ENCODE measurements around the gene TVP23A.

DNA sequence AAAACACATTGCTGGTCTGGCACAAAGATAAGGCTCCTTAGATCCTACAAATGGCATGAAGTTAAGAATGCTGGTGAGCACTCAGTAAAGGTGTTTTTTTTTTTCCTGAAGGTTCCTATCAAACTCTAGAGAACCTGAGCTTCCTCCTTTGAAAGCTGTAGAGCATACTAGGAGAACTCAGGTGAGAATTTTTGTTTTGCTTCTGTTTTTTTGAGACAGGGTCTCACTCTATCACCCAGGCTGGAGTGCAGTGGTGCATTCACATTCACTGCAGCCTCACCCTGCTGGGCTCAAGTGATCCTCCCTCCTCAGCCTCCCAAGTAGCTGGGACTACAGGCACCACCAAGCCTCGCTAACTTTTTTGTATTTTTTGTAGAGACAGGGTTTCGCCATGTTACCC lies 37.4 kb upstream of the TVP23A start:
- no peak for TF ChIP-seq E2F4 (IDR thresholded peaks at IDR 0.05; ENCODE audit: low read depth, low read length)
- no peak for TF ChIP-seq YY1 (IDR thresholded peaks at IDR 0.05; ENCODE audit: low read depth, low read length)
- no peak for TF ChIP-seq EZH2 (IDR thresholded peaks at IDR 0.05; ENCODE audit: borderline replicate concordance, control insufficient read depth, low read depth, low read length)
- no peak for TF ChIP-seq CTCF (IDR thresholded peaks at IDR 0.05 in 2 of 3, conservative IDR thresholded peaks at IDR 0.05 in 1 of 3; ENCODE audit: control insufficient read depth in 2 of 3, extremely low read depth in 1 of 3, insufficient read depth in 1 of 3, low read depth in 3 of 3, low read length in 3 of 3)
- TF ChIP-seq MTA3 (IDR thresholded peaks at IDR 0.05; ENCODE audit: borderline replicate concordance, low read length): no peak
- no peak for TF ChIP-seq POLR2A (IDR thresholded peaks at IDR 0.05; ENCODE audit: low read depth, low read length)
- no peak for TF ChIP-seq RFX5 (IDR thresholded peaks at IDR 0.05; ENCODE audit: low read depth, low read length)
- no peak for TF ChIP-seq REST (IDR thresholded peaks at IDR 0.05; ENCODE audit: low read depth, low read length)
- TF ChIP-seq, protein P1, sequence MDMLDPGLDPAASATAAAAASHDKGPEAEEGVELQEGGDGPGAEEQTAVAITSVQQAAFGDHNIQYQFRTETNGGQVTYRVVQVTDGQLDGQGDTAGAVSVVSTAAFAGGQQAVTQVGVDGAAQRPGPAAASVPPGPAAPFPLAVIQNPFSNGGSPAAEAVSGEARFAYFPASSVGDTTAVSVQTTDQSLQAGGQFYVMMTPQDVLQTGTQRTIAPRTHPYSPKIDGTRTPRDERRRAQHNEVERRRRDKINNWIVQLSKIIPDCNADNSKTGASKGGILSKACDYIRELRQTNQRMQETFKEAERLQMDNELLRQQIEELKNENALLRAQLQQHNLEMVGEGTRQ (IDR thresholded peaks at IDR 0.05; ENCODE audit: borderline replicate concordance, low read depth, low read length): no peak
- no peak for TF ChIP-seq SUZ12 (IDR thresholded peaks at IDR 0.05; ENCODE audit: unreplicated experiment)
- no peak for TF ChIP-seq EGR1 (IDR thresholded peaks at IDR 0.05; ENCODE audit: borderline replicate concordance in 1 of 2, low read depth in 2 of 2, low read length in 2 of 2)
- no peak for TF ChIP-seq MEF2A (IDR thresholded peaks at IDR 0.05; ENCODE audit: insufficient read depth, low read depth, low read length)
- TF ChIP-seq SMAD1 (IDR thresholded peaks at IDR 0.05; ENCODE audit: low read depth, partially characterized antibody): no peak
